ENCODE data around the gene SEC61A2.

DNA sequence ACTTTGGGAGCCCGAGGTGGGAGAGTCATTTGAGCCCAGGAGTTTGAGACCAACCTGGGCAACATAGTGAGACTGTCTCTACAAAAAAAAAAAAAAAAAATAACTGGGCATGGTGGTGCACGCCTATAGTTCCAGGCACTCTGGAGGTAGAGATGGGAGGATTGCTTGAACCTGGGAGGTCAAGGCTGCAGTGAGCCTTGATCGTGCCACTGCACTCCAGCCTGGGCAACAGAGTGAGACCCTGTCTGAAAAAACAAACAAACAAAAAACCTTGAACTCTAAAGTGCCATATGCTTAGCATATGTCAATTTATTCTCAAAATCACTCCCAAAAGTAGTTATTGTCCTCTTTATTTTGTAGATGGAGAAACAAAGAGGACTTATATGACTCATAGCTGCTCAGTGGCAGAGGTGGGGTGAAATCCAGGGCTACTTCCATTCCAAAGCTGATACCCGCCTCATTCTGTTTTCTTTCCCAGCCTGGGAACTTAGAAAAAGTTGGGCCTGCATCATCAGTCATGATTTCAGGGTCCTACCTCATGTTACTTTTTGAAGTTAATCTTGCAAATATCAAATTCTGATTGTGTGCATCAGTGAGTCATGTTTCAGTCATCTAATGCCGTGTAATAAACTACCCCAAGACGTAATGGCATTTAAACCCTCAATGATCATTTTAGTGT lies 47.5 kb upstream of the SEC61A2 start:
- TF ChIP-seq EZH2 (IDR thresholded peaks at IDR 0.05; ENCODE audit: insufficient read depth, poor library complexity, severe bottlenecking) (no peak), EZH2phosphoT487 (IDR thresholded peaks at IDR 0.05; ENCODE audit: insufficient read depth, low read depth) (no peak)
